HL-60/S4 treated with retinoic acid at 250 ng/mL for 4 days and 3 days (cell line): ENCODE results near the gene ZNF175.

Source experiments
- in situ Hi-C: fragments of 300-500 bp; cut with MboI; formaldehyde crosslinking; loops from 2 replicates; pipeline ENCODE4 v1.7.0; 2022; ENCODE audit warnings: low sequenced_read_pairs

Gene ZNF175

GRCh38 chr19:51587264-51588191, 16.4 kb downstream of the ZNF175 start:
- in situ Hi-C loops: no loop called here

DNA sequence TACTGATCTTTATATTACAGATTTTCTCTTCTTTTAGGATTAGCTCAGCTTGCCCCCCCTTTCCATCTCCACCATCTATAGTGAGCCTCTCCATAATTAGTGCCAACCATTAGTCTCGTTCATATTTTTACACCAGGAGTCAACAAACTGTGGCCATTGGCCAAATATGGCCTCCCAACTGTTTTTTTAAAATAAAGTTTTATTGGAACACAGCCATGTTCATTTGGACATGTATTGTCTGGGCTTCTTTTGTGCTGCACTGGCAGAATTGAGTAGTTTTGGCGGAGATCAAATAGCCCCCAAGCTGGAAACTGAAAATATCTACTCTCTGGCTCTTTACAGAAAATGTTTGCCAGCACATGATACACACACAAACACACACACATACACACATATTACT, 18.4 kb downstream of the ZNF175 start:
- in situ Hi-C loops: no loop called here

DNA sequence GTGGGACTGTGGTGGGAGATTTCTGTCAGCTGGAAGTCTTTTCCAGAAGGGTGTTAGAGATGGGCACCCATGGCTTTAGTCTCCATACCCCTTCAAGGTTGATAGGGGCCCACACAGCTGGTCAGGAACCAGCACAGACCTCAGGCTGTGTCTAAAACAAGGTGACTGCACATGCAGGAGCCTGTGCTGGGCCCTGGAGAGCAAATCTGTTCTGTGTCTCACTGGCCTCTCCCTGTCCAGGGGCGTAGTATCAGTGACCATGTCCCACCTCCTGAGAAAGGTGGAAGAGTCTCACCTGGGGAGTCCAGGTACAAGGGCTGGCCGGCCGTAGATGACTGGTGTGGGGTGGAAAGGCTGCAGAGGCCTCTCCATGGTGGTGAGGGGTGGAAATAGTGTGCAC, 19.4 kb downstream of the ZNF175 start:
- in situ Hi-C loops: no loop called here

GRCh38 chr19:51592521-51592920, 21.4 kb downstream of the ZNF175 start:
- in situ Hi-C loops: no loop called here

GRCh38 chr19:51593138-51593890, 22.2 kb downstream of the ZNF175 start:
- in situ Hi-C loops: no loop called here

- in situ Hi-C loops: no loop called here
Observed at GRCh38 chr19:51593969-51594773, 23.1 kb downstream of the ZNF175 start.

DNA sequence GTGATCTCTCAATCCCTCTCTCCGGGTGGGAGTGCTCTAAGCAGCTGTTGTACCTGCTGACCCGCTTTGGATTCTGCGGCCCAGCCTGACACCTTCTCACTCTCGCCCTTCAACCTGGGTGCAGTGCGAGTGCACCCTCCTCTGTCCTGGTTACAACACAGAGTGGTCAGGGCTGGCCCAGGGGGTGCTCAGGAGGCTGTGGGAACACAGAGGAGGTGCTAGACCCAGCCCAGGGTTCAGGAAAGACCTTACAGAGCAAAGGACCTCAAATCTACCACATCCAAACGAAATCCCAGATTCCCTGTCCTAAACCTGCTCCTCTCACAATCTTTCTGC, 23.7 kb downstream of the ZNF175 start:
- in situ Hi-C loops: no loop called here

DNA sequence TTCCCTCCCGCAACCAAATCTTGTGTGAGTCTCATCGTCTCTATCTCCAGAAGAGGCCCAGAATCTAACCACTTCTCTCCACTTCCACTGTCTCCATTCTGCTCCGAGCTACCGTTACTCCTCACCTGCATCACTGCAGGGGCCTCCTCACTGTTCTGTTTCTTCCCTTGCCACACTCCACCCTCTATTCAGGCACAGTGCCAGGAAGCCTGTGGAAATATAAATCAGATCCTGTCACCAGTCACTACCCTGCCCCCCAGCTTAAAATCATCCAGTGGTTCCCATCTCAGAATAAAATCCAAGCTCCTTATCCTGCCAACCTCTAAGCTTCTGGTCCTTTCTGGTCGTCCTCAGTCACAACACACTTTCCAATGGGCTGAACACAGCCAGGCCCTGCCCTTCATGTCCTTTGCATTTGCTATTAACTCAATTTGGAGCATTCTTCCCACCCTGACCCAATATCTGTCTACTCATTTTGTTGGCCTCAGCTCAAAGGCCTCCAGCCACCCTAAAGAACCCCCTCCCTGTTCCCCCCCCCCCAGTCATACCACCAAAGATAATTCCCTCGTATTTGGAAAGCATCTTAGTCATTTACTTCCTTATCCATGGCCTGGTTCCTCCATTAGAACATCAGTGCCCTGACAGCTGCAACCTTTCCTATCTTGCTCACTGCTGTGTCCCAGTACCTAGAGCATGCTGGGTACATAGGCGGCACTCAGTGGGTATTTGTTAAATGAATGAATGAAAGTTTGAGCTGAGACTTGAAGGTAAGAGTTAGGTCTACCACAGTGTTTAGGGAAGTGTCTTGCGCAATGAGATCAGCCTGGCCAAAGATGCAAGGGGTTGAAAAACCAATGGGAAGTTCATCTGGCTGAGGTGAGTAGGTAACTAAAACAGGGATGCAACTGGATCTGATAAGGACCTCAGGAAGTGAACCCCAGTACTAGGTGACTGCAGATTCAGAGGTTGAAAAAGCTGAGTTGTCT, 24.4 kb downstream of the ZNF175 start:
- in situ Hi-C loops: no loop called here

DNA sequence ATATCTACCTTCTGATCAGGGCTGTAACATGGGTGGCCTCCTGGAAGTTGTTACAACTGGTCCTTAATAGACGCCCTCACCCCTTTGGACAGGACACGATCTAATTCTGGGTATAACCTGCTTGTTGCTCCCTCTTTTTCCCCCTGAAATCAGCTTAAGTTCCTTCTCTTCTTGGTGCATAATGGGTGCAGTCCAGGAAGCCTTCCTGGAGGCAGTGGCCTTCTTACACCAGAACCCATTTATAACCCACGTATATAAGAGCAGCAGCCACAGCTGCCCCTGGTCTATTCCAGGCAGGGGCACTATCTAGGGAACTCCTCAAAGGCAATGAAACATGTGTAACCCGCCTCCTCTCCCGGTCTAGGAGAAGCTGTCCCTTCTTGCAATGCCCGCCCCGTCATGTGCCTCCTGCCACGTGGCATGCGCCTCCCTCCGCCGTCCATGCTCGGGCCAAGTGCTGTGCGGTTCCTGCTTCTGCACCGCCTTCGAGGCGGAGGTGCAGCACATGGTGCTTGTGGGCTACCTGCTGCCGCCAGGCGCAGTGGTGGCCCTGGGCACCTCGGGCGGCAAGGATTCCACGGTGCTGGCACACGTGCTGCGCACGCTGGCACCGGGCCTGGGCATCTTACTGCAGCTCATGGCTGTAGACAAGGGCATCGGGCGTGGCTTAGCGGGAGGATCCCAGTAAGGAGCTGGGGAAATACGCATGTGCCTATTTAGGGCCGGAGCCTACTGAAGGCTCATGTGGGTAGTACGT, 27.3 kb downstream of the ZNF175 start:
- in situ Hi-C loops: no loop called here

- in situ Hi-C loops: no loop called here
Observed at GRCh38 chr19:51599084-51599483, 28.0 kb downstream of the ZNF175 start.

GRCh38 chr19:51600940-51601580, 30.0 kb downstream of the ZNF175 start:
- in situ Hi-C loops: no loop called here

- in situ Hi-C loops: no loop called here
Observed at GRCh38 chr19:51602189-51602854, 31.2 kb downstream of the ZNF175 start.

DNA sequence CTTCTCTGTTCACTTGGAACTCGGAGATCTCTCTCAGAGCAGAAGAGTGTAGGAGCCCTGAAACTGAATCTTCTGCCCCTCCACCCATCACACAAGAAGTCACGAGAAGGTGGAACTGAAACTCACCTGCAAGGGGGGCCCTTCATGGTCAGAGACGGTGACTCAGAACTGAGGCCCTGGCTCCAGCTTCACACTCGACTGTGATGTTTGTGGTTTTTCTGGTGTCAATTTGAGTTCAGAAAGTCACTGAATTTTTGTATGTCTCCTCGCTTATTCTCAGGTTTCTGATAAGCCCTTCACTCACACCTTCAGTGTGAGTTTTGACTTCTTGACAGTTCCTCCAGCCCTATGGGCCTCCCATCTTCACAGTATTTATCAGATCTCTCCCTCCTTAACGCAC, 36.0 kb downstream of the ZNF175 start:
- in situ Hi-C loops: no loop called here

DNA sequence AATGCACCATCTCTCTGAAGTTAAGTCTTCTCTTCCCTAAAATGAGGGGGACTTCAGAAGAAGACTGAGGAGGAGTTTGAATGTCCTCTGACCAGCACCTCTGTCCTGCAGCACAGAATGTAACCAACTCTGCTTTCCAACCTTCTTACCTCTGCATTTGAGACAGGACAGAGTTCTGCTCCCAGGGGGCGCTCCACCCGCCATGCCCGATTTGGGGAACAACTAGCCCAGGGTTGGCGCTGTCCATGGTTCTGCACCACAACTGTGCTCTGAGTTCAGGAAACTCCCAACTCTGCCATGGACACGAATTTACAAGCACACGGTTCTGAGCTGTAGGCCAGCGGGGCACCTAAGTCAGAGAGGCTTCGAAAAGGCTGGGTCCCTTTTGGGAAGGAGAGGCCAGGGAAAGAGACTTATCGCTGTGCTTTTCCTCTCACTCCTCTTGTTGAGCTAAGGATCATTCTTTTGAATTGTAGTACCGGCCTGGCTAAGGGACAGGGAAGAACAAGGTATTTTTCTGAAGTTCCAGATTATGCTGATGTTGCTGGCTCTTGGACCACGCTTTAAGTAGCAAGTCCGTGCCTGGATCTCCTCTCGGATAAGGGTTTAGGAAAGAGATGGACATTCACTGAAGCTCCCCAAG, 37.0 kb downstream of the ZNF175 start:
- in situ Hi-C loops: no loop called here

DNA sequence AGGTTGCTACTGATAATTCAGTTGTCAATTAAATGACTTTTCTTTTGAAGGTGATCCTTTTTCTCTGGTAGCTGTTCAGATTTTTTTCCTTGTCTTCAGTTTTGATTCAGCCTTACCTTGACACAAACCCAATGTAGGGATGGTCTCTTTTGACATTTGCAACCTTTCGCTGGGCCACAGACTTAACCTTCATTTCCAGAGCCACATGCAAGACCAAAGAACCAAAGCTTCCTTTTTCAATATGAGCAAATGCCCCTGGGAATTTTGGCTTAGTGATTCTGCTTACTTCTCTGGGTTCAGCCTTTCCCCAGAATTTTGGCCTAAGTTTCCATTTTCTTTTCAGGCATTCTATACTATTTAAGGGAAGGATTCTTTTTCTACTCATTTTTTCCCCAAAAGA, 39.5 kb downstream of the ZNF175 start:
- in situ Hi-C loops: no loop called here

DNA sequence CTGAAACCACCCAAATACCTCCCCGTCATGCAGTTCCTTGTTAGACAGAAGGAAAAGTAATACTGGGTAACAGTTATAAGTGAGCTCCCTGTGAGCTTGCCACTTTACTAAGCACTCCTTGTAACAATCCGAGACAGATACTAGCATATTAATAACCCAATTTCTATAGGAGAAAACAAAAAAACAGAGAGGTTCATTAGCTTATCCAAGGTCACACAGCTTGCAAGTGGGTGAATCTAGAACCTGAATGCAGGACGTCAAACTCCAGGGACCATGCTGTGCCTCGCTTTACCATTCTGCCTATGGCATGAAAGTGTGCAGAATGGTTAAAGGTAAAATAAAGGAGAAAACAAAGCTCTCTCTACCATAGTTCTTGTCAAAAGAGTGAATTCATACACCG, 43.7 kb downstream of the ZNF175 start:
- in situ Hi-C loops: no loop called here

GRCh38 chr19:51615991-51616390, 44.9 kb downstream of the ZNF175 start:
- in situ Hi-C loops: no loop called here

- in situ Hi-C loops: no loop called here
Observed at GRCh38 chr19:51621178-51621577, 50.1 kb downstream of the ZNF175 start.
